Activated CD4-positive, CD25-positive, alpha-beta regulatory T cell treated with anti-CD3 and anti-CD28 coated beads, Interleukin-2, amount 50 U/mL, for 16 hours (primary cell): ENCODE results near the gene TACSTD2.
A peak's percentile ranks its signal among the peaks of the same experiment; 100 is the strongest.
"Not testable (repeated sequence)": the region's sequence is repeated elsewhere in the genome, so short reads cannot be mapped to it uniquely, and the experiment has no call there.

Experiments used
- DNase-seq: peaks from one replicate; pipeline ENCODE4 v3.0.0-alpha.2; 2020; ENCODE audit warnings: low read depth, low spot score

TACSTD2 gene

GRCh38 chr1:58566339-58566738 lies 10.7 kb downstream of the TACSTD2 start:
- no peak for DNase-seq

DNA sequence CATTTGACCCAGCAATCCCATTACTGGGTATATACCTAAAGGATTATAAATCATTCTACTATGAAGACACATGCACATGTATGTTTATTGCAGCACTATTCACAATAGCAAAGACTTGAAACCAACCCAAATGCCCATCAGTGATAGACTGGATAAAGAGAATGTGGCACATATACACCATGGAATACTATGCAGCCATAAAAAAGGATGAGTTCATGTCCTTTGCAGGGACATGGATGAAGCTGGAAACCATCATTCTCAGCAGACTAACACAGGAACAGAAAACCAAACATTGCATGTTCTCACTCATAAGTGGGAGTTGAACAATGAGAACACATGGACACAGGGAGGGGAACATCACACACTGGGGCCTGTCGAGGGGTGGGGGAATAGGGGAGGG lies 13.3 kb downstream of the TACSTD2 start:
- not testable (repeated sequence) for DNase-seq

DNA sequence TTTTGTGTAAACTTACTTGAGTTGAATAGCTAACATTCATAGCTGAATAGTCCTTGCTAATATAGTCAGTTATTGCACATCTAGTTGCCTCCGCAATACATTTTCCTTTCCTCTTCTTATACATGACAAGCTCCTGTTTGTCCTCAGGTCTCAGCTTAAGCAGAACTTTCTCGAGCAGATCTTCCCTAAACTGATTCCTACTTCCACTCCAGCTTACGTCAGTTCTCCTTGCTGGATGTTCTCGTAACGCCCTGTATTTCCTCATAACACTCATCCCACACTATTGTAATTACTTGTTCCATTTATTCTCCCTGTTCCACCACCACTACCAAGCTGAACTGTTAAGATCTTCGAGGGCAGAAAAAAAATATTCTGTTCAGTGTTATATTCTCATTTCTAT lies 15.4 kb downstream of the TACSTD2 start:
- DNase-seq, result no peak

GRCh38 chr1:58555393-58555792 lies 21.7 kb downstream of the TACSTD2 start:
- no peak for DNase-seq

DNA sequence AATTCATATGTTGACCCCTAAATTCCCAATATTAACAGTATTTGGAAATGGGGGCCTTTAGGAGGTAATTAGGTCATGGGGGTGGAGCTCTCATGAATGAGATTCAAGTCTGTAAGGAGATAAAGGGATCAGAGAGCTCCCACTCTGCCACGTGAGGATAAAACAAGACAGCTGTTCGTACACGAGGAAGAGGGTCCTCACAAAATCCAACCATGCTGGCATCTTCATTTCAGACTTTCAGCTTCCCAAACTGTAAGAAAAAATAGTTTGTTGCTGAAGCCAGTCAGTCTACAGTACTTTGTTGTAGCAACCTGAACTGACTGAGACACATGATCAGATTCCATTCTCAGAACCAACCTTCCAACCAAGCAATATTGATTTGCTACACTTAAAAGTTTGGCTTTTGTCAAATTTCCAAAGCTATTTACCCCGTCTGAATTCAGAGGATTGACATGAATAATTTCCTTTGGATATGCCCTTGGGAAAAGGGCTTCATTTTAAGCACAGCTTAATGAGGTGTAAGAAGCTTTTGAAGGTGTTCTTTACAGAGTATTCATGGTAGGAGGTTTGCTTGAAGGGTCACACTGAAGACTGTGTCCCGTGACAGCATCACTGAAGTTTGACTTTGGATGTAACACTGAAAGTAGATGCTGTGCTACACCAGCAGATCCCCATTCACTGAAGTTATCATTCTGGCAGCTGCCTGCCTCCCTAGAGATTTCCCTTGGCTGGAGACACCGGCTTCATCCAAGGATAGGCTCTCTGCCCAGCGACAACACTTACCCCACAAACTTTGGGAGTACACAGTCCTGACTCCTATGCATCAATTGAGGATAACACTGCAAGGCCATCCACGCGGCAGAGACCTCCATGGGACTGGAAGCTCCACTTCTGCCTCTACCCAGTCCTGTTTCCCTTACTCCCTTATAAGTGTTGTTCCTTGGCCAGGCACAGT lies 25.6 kb downstream of the TACSTD2 start:
- DNase-seq, result no peak

GRCh38 chr1:58549291-58549690 lies 27.8 kb downstream of the TACSTD2 start:
- DNase-seq, result not testable (repeated sequence)

GRCh38 chr1:58548371-58548770 lies 28.7 kb downstream of the TACSTD2 start:
- DNase-seq, result no peak

GRCh38 chr1:58546520-58547308 lies 30.3 kb downstream of the TACSTD2 start, which contains the start of gene OMA1:
Gene OMA1 (minus strand): TSS chr1:58546726. CDS start chr1:58539294, 7,432 bp downstream.
- DNase-seq, result peak; percentile 94

GRCh38 chr1:58545591-58546519 lies 31.2 kb downstream of the TACSTD2 start:
- DNase-seq, result peak; percentile 57

DNA sequence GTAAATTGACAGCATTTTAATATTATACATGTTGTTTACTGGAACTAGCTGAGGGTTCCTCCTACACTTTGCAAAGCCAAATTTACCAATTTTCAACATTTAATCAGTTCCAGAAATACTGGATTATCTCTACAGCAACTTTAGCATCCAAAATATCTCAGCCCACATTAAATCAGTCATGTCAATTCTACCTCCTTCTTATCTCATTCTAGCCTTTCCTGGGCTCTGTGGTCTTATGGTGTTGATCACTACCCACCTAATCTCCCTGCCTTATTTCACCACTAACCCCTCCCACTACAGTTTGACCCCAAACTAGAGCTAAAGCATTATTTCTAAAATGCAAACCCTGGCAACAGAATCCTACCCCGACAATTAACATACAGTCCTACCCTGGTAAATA lies 33.8 kb downstream of the TACSTD2 start:
- no peak for DNase-seq

DNA sequence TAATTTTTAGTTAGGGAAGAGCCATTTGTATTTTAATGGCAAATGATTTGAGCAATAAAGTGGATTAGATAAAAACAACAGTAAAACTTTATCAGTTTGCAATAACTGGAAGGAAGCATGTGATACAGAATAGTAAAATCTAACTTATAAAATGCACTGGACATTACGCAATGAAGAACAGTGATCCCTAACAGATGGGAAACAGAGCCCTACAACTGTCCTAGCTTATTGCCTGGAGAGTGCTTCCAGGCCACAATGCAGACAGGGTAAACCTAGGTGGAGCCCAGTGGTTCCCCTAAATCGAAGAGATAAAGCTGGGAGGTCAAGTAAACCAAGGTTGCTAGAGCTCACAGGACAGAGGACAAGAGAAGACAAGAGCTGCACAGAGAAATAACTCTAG lies 37.5 kb downstream of the TACSTD2 start:
- DNase-seq, result no peak

GRCh38 chr1:58538821-58539220 lies 38.2 kb downstream of the TACSTD2 start:
- no peak for DNase-seq

GRCh38 chr1:58531842-58532241 lies 45.2 kb downstream of the TACSTD2 start:
- not testable (repeated sequence) for DNase-seq

DNA sequence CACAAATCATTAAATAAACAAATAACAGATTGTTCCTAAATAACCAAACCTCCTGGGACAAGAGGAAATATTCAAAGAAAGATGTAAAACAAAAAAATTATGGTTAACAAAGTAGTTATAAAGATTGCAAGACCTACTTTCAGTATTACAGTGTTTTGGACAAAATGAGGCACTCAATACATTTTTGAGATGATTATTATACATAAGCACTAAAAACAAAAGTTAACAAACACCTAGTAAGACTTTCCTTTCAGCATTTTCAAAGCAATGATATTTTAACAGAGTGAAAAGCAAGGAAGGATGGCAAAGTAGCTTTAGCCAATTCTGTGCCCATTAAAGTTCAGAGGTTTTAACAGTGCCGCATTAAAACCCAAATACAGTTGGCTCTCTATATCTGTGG lies 47.8 kb downstream of the TACSTD2 start:
- no peak for DNase-seq

- no peak for DNase-seq
Observed at GRCh38 chr1:58528518-58528917, 48.5 kb downstream of the TACSTD2 start.
